Subcutaneous adipose tissue (tissue), 4 donors: ENCODE measurements around the gene NARF. TPM values are rescaled to one million over a fixed set of nuclear protein-coding genes. Genes with fewer than 3 reads are reported as not detected.

Source experiments
- total RNA-seq, 4 donors: library from RNA; depleted of rRNA; stranded (reverse); fragments of >200 nt; gene quantifications; one replicate each; pipeline ENCODE4 v1.1.0, GENCODE V29; 2016
- TF ChIP-seq, protein P1 (sequence below): fragments of 450-650 bp; IDR thresholded peaks from one replicate; pipeline ENCODE4 v1.5.1; 2016; ENCODE audit warnings: low read depth, mild to moderate bottlenecking, control low read depth, antibody characterized with exemption, moderate library complexity

NARF gene
- total RNA-seq, 4 donors from 2014 or later = 32.6 to 56.7 (median 42.8) TPM

DNA sequence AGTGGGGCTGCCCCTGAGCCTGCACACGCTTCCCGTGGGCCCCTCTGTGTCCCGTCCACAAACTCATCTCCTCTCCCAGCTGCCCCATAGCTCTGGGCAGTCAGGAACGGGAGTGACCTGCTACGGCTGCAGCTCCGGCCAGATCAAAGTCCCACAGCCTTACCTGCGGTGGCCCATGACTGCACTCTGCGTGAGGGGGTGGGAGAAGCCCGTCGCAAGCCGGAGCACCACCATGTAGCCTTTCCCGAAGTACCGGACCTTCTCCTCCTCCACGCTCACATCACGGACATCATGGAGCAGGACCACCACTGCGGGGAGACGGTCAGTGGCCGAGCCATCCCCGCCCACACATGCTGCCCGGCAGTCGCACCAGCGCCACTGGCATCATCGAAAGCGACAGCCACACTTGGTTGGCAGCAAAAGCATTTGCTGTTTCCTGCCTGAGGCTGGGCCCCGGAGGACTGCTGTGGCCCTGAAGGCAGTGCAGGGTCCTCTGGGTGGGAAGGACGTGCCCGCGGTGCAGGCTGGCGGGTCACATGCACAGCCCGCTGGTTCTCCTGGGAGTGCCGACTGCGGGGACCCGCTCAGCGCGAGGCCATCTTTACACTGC lies 14.2 kb upstream of the NARF start:
- TF ChIP-seq, protein P1, sequence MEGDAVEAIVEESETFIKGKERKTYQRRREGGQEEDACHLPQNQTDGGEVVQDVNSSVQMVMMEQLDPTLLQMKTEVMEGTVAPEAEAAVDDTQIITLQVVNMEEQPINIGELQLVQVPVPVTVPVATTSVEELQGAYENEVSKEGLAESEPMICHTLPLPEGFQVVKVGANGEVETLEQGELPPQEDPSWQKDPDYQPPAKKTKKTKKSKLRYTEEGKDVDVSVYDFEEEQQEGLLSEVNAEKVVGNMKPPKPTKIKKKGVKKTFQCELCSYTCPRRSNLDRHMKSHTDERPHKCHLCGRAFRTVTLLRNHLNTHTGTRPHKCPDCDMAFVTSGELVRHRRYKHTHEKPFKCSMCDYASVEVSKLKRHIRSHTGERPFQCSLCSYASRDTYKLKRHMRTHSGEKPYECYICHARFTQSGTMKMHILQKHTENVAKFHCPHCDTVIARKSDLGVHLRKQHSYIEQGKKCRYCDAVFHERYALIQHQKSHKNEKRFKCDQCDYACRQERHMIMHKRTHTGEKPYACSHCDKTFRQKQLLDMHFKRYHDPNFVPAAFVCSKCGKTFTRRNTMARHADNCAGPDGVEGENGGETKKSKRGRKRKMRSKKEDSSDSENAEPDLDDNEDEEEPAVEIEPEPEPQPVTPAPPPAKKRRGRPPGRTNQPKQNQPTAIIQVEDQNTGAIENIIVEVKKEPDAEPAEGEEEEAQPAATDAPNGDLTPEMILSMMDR = no peak

DNA sequence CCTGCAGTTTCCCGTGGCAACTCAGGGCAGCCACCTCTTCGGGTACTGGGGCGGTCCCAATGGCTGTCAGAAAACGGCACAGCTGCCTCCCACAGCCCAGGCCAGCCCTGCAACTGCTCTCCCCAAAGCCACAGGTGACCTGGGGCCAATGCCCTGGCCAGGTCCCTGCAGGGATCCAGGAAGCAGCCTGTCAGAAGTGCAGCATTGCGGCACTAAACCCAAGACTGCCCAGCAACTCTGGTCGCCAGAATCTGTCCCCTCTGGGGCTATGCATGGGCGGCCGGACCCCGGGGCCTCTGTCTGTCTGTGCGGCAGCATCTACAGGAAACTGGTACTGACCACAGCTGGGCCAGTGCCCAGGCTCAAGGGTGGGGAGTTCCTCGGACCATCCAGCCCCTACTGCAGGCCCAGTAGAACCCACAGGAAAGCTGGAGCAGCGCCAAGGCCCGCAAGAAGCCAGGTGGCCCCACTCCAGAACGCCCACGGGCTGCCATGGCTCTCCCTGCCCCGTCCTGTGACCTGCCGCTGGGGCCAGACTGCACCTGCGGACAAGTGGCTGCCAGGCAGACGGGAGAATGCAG lies 13.5 kb upstream of the NARF start:
- TF ChIP-seq, protein P1 = no peak

DNA sequence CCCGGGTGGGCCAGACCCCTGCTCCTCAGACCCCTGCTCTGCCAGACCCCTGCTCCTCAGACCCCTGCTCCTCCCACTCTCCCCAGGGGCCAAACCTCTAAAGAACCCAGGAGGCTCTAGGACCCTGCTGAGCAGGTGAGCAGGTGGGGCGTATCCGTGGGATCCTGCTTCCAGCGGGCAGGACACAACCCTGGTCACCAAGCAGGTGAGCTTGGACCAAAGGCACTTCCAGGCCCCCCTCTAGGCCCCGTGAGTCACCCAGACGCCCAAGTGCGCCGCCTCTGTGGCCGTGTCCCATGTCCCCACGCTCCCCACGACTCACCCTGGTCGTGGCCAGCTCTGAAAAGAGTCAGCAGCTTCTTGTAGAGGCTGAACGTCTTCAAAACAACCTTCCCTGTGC lies 13.0 kb upstream of the NARF start:
- TF ChIP-seq, protein P1 = no peak

DNA sequence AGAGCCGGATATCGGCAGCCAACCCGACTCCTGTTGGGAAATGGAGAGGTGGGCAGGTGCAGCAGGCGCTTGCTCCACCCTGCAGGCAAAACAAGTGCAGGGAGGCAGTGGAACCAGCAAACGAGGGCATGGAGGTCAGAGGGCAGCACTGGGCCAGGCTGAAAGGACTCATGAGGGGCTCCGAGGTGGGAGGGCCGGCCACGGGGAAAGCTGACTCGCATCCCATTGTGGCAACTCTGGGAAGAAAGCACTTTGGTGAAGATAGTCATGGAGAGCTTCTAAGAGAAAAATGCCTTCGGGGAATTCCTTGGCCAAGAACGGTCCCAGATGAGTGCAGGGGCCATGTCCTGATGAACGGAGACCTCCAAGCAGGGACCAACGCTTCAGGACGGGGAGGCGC lies 12.4 kb upstream of the NARF start:
- TF ChIP-seq, protein P1 = no peak

DNA sequence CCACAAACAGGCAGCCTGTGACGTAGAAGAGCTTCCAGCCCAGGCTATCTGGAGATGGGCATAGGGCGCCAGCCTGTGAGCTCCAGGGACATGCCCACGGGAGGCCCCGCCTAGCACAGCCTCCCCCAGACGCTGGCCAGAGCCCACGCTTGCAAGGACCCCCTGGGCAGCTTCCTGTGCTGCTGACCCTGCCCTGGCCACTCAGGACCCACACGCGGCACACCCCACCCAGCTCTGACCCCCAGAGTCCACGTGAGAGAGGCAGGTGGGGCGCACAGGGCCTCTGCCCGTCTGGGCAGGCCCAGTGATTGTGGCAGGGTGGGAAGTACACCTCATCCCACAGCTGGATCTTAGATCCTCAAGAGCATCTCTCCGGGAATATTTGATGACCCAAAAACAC lies 11.9 kb upstream of the NARF start:
- TF ChIP-seq, protein P1 = no peak

DNA sequence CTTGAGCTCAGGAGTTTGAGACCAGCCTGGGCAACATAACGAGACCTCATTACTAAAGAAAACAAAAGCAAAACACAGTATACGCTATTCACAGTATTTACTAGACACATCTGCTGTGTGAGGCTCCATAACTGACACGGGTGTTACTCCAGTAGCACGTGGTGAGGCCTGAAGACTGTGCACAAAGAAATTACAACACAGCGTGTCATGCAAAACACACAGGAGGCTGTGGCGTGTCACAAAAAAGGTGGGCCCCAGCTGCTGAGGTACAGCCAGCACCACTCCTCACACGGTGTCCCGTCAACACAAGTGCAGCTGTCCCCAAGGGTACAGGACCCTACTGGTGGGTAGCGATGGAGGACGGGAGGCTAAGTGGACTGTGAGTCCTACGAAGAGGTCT lies 10.7 kb upstream of the NARF start:
- TF ChIP-seq, protein P1 = no peak

DNA sequence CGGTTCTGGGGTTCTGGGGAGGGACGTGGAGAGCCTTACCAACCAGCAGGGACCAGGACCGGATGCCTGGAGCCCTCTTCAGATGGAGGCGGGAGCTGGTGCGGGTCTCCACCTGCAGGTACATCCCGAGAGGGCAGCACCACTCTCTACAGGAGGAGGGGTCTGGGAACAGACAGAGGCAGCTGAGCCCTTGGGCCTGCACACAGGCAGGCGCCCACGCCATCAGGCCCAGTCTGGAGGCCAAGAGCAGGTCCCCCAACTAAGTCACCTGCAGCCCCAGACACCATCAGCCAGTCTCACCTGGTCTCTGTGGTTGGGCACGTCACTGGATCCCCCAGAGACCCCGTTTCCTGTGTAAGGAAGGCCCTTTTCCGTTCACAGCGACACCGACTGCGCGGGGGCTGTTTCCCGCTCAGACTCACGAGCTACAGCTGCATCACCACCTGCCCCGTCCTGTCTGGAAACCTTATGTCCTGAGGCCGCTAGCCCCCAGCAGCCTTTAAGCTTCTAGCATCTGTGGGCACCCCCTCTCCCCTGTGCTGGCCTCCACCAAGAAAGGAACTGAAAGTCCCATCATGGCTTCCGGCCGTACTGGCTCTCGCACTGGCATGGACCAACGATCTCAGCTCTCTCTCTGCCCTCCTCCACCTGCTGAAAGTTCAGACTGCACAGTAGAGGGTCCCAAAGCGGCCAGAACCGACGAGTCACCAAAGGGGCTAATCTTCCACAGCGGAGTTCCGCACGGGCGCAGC lies 9.2 kb upstream of the NARF start:
- TF ChIP-seq, protein P1 = no peak
